Thymus (tissue), 11 donors: ENCODE results near the gene CTTNBP2. TPM values are rescaled to one million over a fixed set of nuclear protein-coding genes. Genes with fewer than 3 reads are reported as not detected.

Source experiments
- DNase-seq, 9 donors: peaks; one replicate each; pipeline ENCODE4 v3.0.0-alpha.2; 2013; ENCODE audit warnings: low spot score in 9 of 9, low read depth in 6 of 9, missing footprints in 1 of 9
- H3K27ac ChIP-seq, 2 donors: one replicate each; pipeline ENCODE4 v1.5.1; 2013; ENCODE audit warnings: control low read depth in 1 of 2, low read depth in 1 of 2, low read length in 1 of 2, mild to moderate bottlenecking in 1 of 2, moderate library complexity in 1 of 2
- H3K27me3 ChIP-seq, 2 donors: one replicate each; pipeline ENCODE4 v1.5.1; 2013; ENCODE audit warnings: low read length in 1 of 2; ENCODE audit not compliant: control insufficient read depth in 2 of 2, insufficient read depth in 1 of 2
- H3K36me3 ChIP-seq, 2 donors: one replicate each; pipeline ENCODE4 v1.5.1; 2013; ENCODE audit warnings: low read length in 1 of 2, mild to moderate bottlenecking in 1 of 2, moderate library complexity in 1 of 2; ENCODE audit not compliant: control insufficient read depth in 2 of 2, insufficient read depth in 2 of 2
- H3K4me1 ChIP-seq, 2 donors: one replicate each; pipeline ENCODE4 v1.5.1; 2013; ENCODE audit warnings: low read length in 2 of 2; ENCODE audit not compliant: control insufficient read depth in 2 of 2, insufficient read depth in 2 of 2
- H3K4me3 ChIP-seq, 2 donors: one replicate each; pipeline ENCODE4 v1.5.1; 2013; ENCODE audit warnings: low read length in 2 of 2, control low read depth in 1 of 2, mild to moderate bottlenecking in 1 of 2
- H3K9me3 ChIP-seq, 2 donors: one replicate each; pipeline ENCODE4 v1.5.1; 2013; ENCODE audit warnings: low read length in 1 of 2, mild to moderate bottlenecking in 1 of 2; ENCODE audit not compliant: control insufficient read depth in 2 of 2, insufficient read depth in 1 of 2
- WGBS: extraction: QIAGEN DNeasy Blood & Tissue Kit; methylation state at CpG from one replicate; pipeline ENCODE4 v1.1.7; 2013; 5-methylcytosine and 5-hydroxymethylcytosine counted together
- polyA plus RNA-seq: library from polyadenylated mRNA; stranded (reverse); fragments of 200-250 nt; gene quantifications from one replicate; pipeline ENCODE4 v1.2.3, GENCODE V29; 2013
- total RNA-seq: library from RNA; stranded (reverse); fragments of 120-200 nt; gene quantifications from one replicate; pipeline ENCODE4 v1.2.4, GENCODE V29; 2013
- donor health status: healthy.

The CTTNBP2 gene
- total and polyA plus RNA-seq, 2 donors = 0.82 to 0.94 TPM

- 94% methylated on average over 5 of the region's 5 CpGs for WGBS
- Histone ChIP-seq H3K36me3 (no peaks in the 10 kb centered on the region), H3K4me3 (no peak overlapping the region), H3K27me3 (no peaks in the 10 kb centered on the region), H3K27ac (no peak overlapping the region), H3K9me3 (no peaks in the 10 kb centered on the region), H3K4me1 (no peaks in the 10 kb centered on the region)
- no peak for DNase-seq
Measured at GRCh38 chr7:117830422-117830954, 42.8 kb downstream of the CTTNBP2 start.

GRCh38 chr7:117829450-117830117 is 43.7 kb downstream of the CTTNBP2 start:
- Histone ChIP-seq H3K9me3 (no peaks in the 10 kb centered on the region), H3K36me3 (no peaks in the 10 kb centered on the region), H3K27me3 (no peaks in the 10 kb centered on the region), H3K4me3 (no peak overlapping the region), H3K4me1 (no peaks in the 10 kb centered on the region), H3K27ac (no peak overlapping the region)
- 58% methylated on average over 1 of the region's 1 CpG for WGBS
- DNase-seq = no peak

- Histone ChIP-seq H3K36me3 (no peaks in the 10 kb centered on the region), H3K27ac (no peak overlapping the region), H3K4me1 (no peaks in the 10 kb centered on the region), H3K27me3 (no peaks in the 10 kb centered on the region), H3K9me3 (no peaks in the 10 kb centered on the region), H3K4me3 (no peak overlapping the region)
- DNase-seq = no peak
- WGBS = 92% methylated on average over 2 of the region's 2 CpGs
Measured at GRCh38 chr7:117828825-117829224, 44.4 kb downstream of the CTTNBP2 start.

- H3K27me3 ChIP-seq = no peaks in the 10 kb centered on the region
- 94% methylated on average over 2 of the region's 2 CpGs for WGBS
- H3K4me1 ChIP-seq = no peaks in the 10 kb centered on the region
- H3K27ac ChIP-seq = no peak overlapping the region
- H3K36me3 ChIP-seq = no peaks in the 10 kb centered on the region
- H3K9me3 ChIP-seq = no peaks in the 10 kb centered on the region
- H3K4me3 ChIP-seq = no peak overlapping the region
- DNase-seq = no peak
Measured at GRCh38 chr7:117827862-117828261, 45.4 kb downstream of the CTTNBP2 start.

GRCh38 chr7:117825132-117825531 is 48.1 kb downstream of the CTTNBP2 start:
- WGBS = 90% methylated on average over 2 of the region's 2 CpGs
- Histone ChIP-seq H3K36me3 (no peaks in the 10 kb centered on the region), H3K27ac (no peak overlapping the region), H3K27me3 (no peaks in the 10 kb centered on the region), H3K9me3 (no peaks in the 10 kb centered on the region), H3K4me1 (no peaks in the 10 kb centered on the region), H3K4me3 (no peak overlapping the region)
- DNase-seq = no peak

GRCh38 chr7:117824592-117824991 is 48.6 kb downstream of the CTTNBP2 start:
- no peaks in the 10 kb centered on the region for H3K9me3 ChIP-seq
- H3K27me3 ChIP-seq = no peaks in the 10 kb centered on the region
- no peak overlapping the region for H3K4me3 ChIP-seq
- no peak overlapping the region for H3K27ac ChIP-seq
- no peaks in the 10 kb centered on the region for H3K4me1 ChIP-seq
- no peak for DNase-seq
- WGBS = 97% methylated on average over 2 of the region's 2 CpGs
- H3K36me3 ChIP-seq = no peaks in the 10 kb centered on the region

GRCh38 chr7:117819558-117819957 is 53.7 kb downstream of the CTTNBP2 start:
- H3K27ac ChIP-seq = no peak overlapping the region
- no peaks in the 10 kb centered on the region for H3K4me1 ChIP-seq
- no peaks in the 10 kb centered on the region for H3K36me3 ChIP-seq
- H3K9me3 ChIP-seq = no peaks in the 10 kb centered on the region
- no peak for DNase-seq
- 92% methylated on average over 2 of the region's 2 CpGs for WGBS
- H3K27me3 ChIP-seq = no peaks in the 10 kb centered on the region
- no peak overlapping the region for H3K4me3 ChIP-seq

- Histone ChIP-seq H3K27ac (no peak overlapping the region), H3K36me3 (no peaks in the 10 kb centered on the region), H3K4me3 (no peak overlapping the region), H3K27me3 (no peaks in the 10 kb centered on the region), H3K9me3 (no peaks in the 10 kb centered on the region), H3K4me1 (no peaks in the 10 kb centered on the region)
- 96% methylated on average over 2 of the region's 2 CpGs for WGBS
- DNase-seq = no peak
Measured at GRCh38 chr7:117818232-117818631, 55.0 kb downstream of the CTTNBP2 start.

- H3K36me3 ChIP-seq = no peaks in the 10 kb centered on the region
Measured at GRCh38 chr7:117816727-117817126, 56.5 kb downstream of the CTTNBP2 start.

More at GRCh38 chr7:117816727-117817126, 56.5 kb downstream of the CTTNBP2 start:
- Histone ChIP-seq H3K9me3 (no peaks in the 10 kb centered on the region), H3K4me3 (no peak overlapping the region), H3K27me3 (no peaks in the 10 kb centered on the region), H3K27ac (no peak overlapping the region), H3K4me1 (no peaks in the 10 kb centered on the region)
- no peak for DNase-seq
- WGBS = 83% methylated on average over 7 of the region's 7 CpGs
